Right cardiac atrium (tissue), 5 donors: ENCODE data around the gene SMARCA2. TPM values are rescaled to one million over a fixed set of nuclear protein-coding genes. Genes with fewer than 3 reads are reported as not detected.
A peak's percentile ranks its signal among the peaks of the same experiment; 100 is the strongest.

ENCODE experiments used
- ATAC-seq, 2 donors: fragments of 200-7000 bp; cut with Tn5 transposase; one replicate each; pipeline versions ENCODE4 v1.8.0 to v1.9.1; 2020; ENCODE audit warnings: moderate library complexity in 2 of 2, mild to moderate bottlenecking in 1 of 2
- DNase-seq, 3 donors: peaks; one replicate each; pipeline ENCODE4 v3.0.0-alpha.2; 2020
- H3K27ac ChIP-seq: one replicate; pipeline ENCODE4 v1.5.1; 2013; ENCODE audit warnings: mild to moderate bottlenecking, low read length, control low read depth, moderate library complexity
- H3K27me3 ChIP-seq: one replicate; pipeline ENCODE4 v1.6.1; 2013; ENCODE audit not compliant: control insufficient read depth, insufficient read depth
- H3K4me1 ChIP-seq: one replicate; pipeline ENCODE4 v1.6.1; 2013; ENCODE audit warnings: low read length; ENCODE audit not compliant: control insufficient read depth, insufficient read depth
- H3K4me3 ChIP-seq: one replicate; pipeline ENCODE4 v1.5.1; 2013; ENCODE audit warnings: low read length, control low read depth
- H3K9me3 ChIP-seq: one replicate; pipeline ENCODE4 v1.6.1; 2013; ENCODE audit warnings: low read length; ENCODE audit not compliant: control insufficient read depth
- WGBS: extraction: QIAGEN DNeasy Blood & Tissue Kit; methylation state at CpG from one replicate; pipeline ENCODE4 v1.1.7; 2013; 5-methylcytosine and 5-hydroxymethylcytosine counted together
- intact Hi-C, 4 donors: fragments of 100-400 bp; cut with DNase I; formaldehyde crosslinking; loops; one replicate each; pipeline versions ENCODE4 v1.11.0 to v1.14.0; 2022 to 2023
- polyA plus RNA-seq: library from polyadenylated mRNA; stranded (reverse); fragments of 200-250 nt; gene quantifications from one replicate; pipeline ENCODE4 v1.2.3, GENCODE V29; 2013
- total RNA-seq, 4 donors: library from RNA; stranded (reverse); fragmentation: NEBNext Ultra II Directional; extraction: Animal tissue kit (Norgen Biotek cat#: 25700); gene quantifications; one replicate each; pipeline ENCODE4 v1.2.1, GENCODE V29; 2021
- donor health status: healthy with polysubstance abuse.
- donor health status: DM: no; HTN: yes; CAD: no.
- donor health status: DM: no; HTN: no; CAD: no.
- donor health status: DM: no; HTN: yes; CAD: no; lungs with severe emphysema.
- donor health status: DM: yes; HTN: yes; CAD: no.

Gene SMARCA2
- total and polyA plus RNA-seq, 5 donors = 49.3 to 133 (median 104) TPM

DNA sequence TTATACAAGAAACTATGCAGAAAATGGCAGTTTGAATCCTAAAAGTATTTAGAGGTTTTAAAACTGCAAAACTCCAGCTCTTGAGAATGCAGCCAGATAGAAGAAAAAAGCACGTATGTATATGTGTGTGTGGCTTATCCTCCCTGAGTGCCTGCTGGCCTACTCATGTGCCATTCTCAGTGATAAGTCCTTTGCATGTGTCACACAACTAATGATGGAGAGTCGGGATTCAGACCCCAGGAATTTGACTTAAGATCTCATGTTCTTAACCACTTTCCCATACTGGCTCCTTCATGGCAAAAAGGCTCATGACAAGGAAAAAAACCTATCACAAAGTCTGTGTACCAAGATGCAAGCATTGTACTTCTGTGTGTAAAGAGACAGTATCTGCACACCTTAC lies 26.6 kb downstream of the SMARCA2 start:
- H3K4me3 ChIP-seq = no peak overlapping the region
- H3K9me3 ChIP-seq = no peaks in the 10 kb centered on the region
- H3K27me3 ChIP-seq = no peaks in the 10 kb centered on the region
- ATAC-seq (no peak), DNase-seq (no peak)
- H3K4me1 ChIP-seq = peaks cover 1% of the 10 kb centered on the region
- WGBS = 85% methylated on average over 2 of the region's 2 CpGs
- intact Hi-C loops = no loop called here
- H3K27ac ChIP-seq = no peak overlapping the region

- H3K9me3 ChIP-seq = no peaks in the 10 kb centered on the region
- DNase-seq = no peak
- no peaks in the 10 kb centered on the region for H3K27me3 ChIP-seq
- no peak for ATAC-seq
- H3K4me1 ChIP-seq = peaks cover under 1% of the 10 kb centered on the region
- intact Hi-C loops = no loop called here
- no peak overlapping the region for H3K27ac ChIP-seq
- WGBS = 81% methylated on average over 4 of the region's 4 CpGs
- no peak overlapping the region for H3K4me3 ChIP-seq
These were observed 28.1 kb downstream of the SMARCA2 start for GRCh38 chr9:2043243-2043642.

GRCh38 chr9:2043881-2044462 lies 28.8 kb downstream of the SMARCA2 start:
- H3K27ac ChIP-seq = no peak overlapping the region
- no peaks in the 10 kb centered on the region for H3K4me1 ChIP-seq
- ATAC-seq = no peak
- H3K9me3 ChIP-seq = no peaks in the 10 kb centered on the region
- no peak for DNase-seq
- 65% methylated on average over 12 of the region's 12 CpGs for WGBS
- no peak overlapping the region for H3K4me3 ChIP-seq
- H3K27me3 ChIP-seq = no peaks in the 10 kb centered on the region
- intact Hi-C loops = no loop called here

DNA sequence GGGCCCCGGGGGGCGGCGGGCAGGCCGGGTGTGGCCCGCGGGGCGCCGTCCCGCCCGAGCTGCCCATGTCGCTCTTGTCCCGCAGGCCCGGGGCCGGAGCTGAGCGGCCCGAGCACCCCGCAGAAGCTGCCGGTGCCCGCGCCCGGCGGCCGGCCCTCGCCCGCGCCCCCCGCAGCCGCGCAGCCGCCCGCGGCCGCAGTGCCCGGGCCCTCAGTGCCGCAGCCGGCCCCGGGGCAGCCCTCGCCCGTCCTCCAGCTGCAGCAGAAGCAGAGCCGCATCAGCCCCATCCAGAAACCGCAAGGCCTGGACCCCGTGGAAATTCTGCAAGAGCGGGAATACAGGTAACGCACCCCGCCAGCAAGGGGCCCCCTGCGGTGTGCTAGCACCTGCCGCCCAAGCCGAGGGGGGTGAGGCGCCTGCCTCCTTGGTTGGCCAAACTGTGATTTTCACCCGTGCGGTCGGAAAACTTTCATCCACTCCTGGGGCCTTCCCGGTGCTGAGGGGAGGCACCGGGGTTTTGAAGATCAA lies 32.1 kb downstream of the SMARCA2 start:
- no peak for ATAC-seq
- intact Hi-C loops = no loop called here
- Histone ChIP-seq H3K27ac (no peak overlapping the region), H3K4me3 (no peak overlapping the region), H3K4me1 (no peaks in the 10 kb centered on the region), H3K9me3 (no peaks in the 10 kb centered on the region), H3K27me3 (no peaks in the 10 kb centered on the region)
- peak in 1 of 3 donors; percentile 45 for DNase-seq
- WGBS = 81% methylated on average over 54 of the region's 54 CpGs

- Histone ChIP-seq H3K27ac (no peak overlapping the region), H3K4me1 (no peaks in the 10 kb centered on the region), H3K4me3 (no peak overlapping the region), H3K9me3 (no peaks in the 10 kb centered on the region), H3K27me3 (no peaks in the 10 kb centered on the region)
- DNase-seq (no peak), ATAC-seq (no peak)
- WGBS = 87% methylated on average over 5 of the region's 5 CpGs
- intact Hi-C loops = no loop called here
These were observed 32.8 kb downstream of the SMARCA2 start for GRCh38 chr9:2047916-2048315.

DNA sequence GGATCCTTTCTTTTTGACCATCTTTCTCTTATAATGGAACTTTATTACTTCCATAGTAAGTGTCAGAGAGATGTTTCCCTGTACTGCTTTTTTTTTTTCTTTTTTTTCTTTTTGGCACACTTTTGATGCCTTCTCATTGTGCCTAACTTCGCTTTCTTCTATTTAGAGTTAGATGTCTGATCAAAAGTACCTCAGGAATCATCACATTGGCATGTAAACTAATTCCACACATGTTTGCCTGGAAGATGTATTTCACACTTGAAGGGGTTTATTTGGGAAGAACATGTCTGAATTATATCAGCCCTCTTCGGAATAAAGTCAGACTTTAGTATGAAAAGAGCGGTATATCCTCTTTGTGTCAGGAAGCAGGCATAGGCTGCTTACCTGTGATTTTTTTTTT lies 35.1 kb downstream of the SMARCA2 start:
- WGBS = 87% methylated on average over 3 of the region's 3 CpGs
- ATAC-seq (no peak), DNase-seq (no peak)
- intact Hi-C loops = no loop called here
- Histone ChIP-seq H3K4me1 (peaks cover 3% of the 10 kb centered on the region), H3K27ac (no peak overlapping the region), H3K9me3 (no peaks in the 10 kb centered on the region), H3K4me3 (no peak overlapping the region), H3K27me3 (no peaks in the 10 kb centered on the region)

- no peaks in the 10 kb centered on the region for H3K27me3 ChIP-seq
- H3K4me3 ChIP-seq = no peak overlapping the region
- H3K27ac ChIP-seq = peak overlapping the region; percentile 16
- 60% methylated on average over 10 of the region's 10 CpGs for WGBS
- intact Hi-C loops = no loop called here
- DNase-seq (peak in 1 of 3 donors; percentile 21), ATAC-seq (peak in 1 of 2 donors; percentile 62)
- H3K4me1 ChIP-seq = peaks cover 3% of the 10 kb centered on the region
- no peaks in the 10 kb centered on the region for H3K9me3 ChIP-seq
These were observed 39.0 kb downstream of the SMARCA2 start for GRCh38 chr9:2053883-2054845.

DNA sequence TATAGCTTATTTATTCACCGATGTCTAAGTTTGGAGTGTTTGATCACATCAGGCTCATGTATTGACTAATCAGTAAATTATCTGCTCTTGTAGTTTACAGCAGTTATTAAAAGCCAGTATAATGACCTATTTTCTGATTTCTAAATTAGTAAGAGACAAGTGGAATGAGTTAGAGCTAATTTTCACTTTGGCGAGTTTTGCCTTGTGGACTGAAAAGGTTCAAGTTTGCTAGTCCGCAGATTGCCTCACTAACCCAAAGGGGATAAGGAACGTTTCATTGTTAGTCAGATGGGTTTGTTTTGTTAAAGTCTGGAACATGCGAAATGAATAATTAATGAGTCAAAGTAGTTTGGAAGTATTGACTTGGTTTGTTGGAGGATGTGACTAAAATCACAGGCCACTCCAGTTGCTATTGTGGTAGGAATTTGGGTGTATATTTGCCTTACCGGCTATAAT lies 40.1 kb downstream of the SMARCA2 start:
- intact Hi-C loops = no loop called here
- 95% methylated on average over 6 of the region's 6 CpGs for WGBS
- no peak for DNase-seq
- H3K27me3 ChIP-seq = no peaks in the 10 kb centered on the region
- H3K4me1 ChIP-seq = peaks cover 3% of the 10 kb centered on the region
- ATAC-seq = no peak
- H3K27ac ChIP-seq = no peak overlapping the region
- no peaks in the 10 kb centered on the region for H3K9me3 ChIP-seq
- H3K4me3 ChIP-seq = no peak overlapping the region

- Histone ChIP-seq H3K27me3 (no peaks in the 10 kb centered on the region), H3K4me3 (no peak overlapping the region), H3K4me1 (no peaks in the 10 kb centered on the region), H3K9me3 (no peaks in the 10 kb centered on the region), H3K27ac (no peak overlapping the region)
- DNase-seq (no peak), ATAC-seq (no peak)
- intact Hi-C loops = no loop called here
- WGBS = 88% methylated on average over 5 of the region's 5 CpGs
These were observed 44.3 kb downstream of the SMARCA2 start for GRCh38 chr9:2059274-2059929.

GRCh38 chr9:2060424-2060823 lies 45.3 kb downstream of the SMARCA2 start:
- no peak overlapping the region for H3K4me3 ChIP-seq
- DNase-seq = peak in 1 of 3 donors; percentile 35
- peak; percentile 68 to 80 for ATAC-seq
- WGBS = 53% methylated on average over 4 of the region's 4 CpGs
- no peaks in the 10 kb centered on the region for H3K9me3 ChIP-seq
- intact Hi-C loops = no loop called here
- H3K27ac ChIP-seq = no peak overlapping the region
- no peaks in the 10 kb centered on the region for H3K4me1 ChIP-seq
- no peaks in the 10 kb centered on the region for H3K27me3 ChIP-seq

DNA sequence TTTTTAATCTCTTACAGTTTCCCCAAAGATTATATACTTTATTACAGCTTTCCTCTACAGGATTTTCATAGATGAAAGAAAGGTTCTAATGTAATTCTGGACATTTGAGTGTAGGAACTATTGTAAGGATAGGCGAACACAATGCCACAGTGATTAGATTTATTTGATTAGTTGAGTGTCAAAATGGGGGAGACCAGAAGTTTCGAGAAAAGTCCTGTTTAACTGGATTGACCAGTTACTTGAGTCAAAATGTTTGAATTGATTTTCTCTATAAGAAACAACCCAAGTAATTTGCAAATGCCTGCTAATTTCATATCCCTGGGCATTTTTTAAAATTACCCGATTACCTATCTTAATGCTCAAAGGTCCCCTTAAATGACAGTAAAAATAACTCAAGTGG lies 50.6 kb downstream of the SMARCA2 start:
- Histone ChIP-seq H3K27me3 (no peaks in the 10 kb centered on the region), H3K4me3 (no peak overlapping the region), H3K9me3 (no peaks in the 10 kb centered on the region), H3K4me1 (no peaks in the 10 kb centered on the region), H3K27ac (no peak overlapping the region)
- 96% methylated on average over 3 of the region's 3 CpGs for WGBS
- ATAC-seq (no peak), DNase-seq (no peak)
- intact Hi-C loops = no loop called here
